ENCODE measurements around the gene NLRC5.

GRCh38 chr16:57098188-57098841 is 109.0 kb downstream of the NLRC5 start:
- no peak for TF ChIP-seq FOXM1 (IDR thresholded peaks at IDR 0.05; ENCODE audit: borderline replicate concordance)
- TF ChIP-seq, protein P1, sequence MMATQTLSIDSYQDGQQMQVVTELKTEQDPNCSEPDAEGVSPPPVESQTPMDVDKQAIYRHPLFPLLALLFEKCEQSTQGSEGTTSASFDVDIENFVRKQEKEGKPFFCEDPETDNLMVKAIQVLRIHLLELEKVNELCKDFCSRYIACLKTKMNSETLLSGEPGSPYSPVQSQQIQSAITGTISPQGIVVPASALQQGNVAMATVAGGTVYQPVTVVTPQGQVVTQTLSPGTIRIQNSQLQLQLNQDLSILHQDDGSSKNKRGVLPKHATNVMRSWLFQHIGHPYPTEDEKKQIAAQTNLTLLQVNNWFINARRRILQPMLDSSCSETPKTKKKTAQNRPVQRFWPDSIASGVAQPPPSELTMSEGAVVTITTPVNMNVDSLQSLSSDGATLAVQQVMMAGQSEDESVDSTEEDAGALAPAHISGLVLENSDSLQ (IDR thresholded peaks at IDR 0.05) = no peak
- TF ChIP-seq FOXA1 (IDR thresholded peaks at IDR 0.05) = no peak
- TF ChIP-seq L3MBTL2 (conservative IDR thresholded peaks at IDR 0.05) = no peak
- TF ChIP-seq SP1 (IDR thresholded peaks at IDR 0.05) = no peak
- no peak for TF ChIP-seq SUZ12 (IDR thresholded peaks at IDR 0.05)
- no peak for TF ChIP-seq NFRKB (IDR thresholded peaks at IDR 0.05)
- no peak for TF ChIP-seq ZNF384 (IDR thresholded peaks at IDR 0.05)
- TF ChIP-seq LEF1 (IDR thresholded peaks at IDR 0.05; ENCODE audit: borderline replicate concordance) = no peak
